ENCODE data around the gene TEAD1. TPM values are rescaled to one million over a fixed set of nuclear protein-coding genes. Genes with fewer than 3 reads are reported as not detected.

Gene TEAD1
- polyA plus RNA-seq, 2 of the 4 experiments (the other 2 are of a cell fraction) = 111 to 112 TPM

- Histone ChIP-seq H3K4me1 (peaks cover 85% of the 10 kb centered on the region), H3K4me2 (peak overlapping the region; percentile 72), H3K9me3 (no peaks in the 10 kb centered on the region), H3K27ac (peak overlapping the region; percentile 80 to 89), H3K4me3 (peak overlapping the region; percentile 9; the same call in 1 of the 3 replicates)
- 52% methylated on average over 2 of the region's 2 CpGs for WGBS (ENCODE audit: missing lambda C conversion rate)
- CTCF ChIA-PET = interaction anchor here (1.2 to 2.9 kb wide), 6 partner anchors 13 to 512 kb away, joined by 3 to 11 read pairs (median 6); no protein-coding TSS in a partner anchor
- DNase-seq (ENCODE audit: low read depth in 1 of 2, low spot score in 1 of 2) (no peak), FAIRE-seq (no peak), ATAC-seq (no peak)
- TF ChIP-seq CHD2 (IDR thresholded peaks at IDR 0.05; ENCODE audit: low read length, partially characterized antibody) (no peak), ESRRA (IDR thresholded peaks at IDR 0.05; ENCODE audit: borderline replicate concordance, low read length) (no peak), ELK1 (IDR thresholded peaks at IDR 0.05; ENCODE audit: low read depth, low read length) (no peak), FOSB (CRISPR knock-in tag; IDR thresholded peaks at IDR 0.05) (no peak), PHF8 (IDR thresholded peaks at IDR 0.05; ENCODE audit: borderline replicate concordance, low read depth) (no peak), RCOR1 (IDR thresholded peaks at IDR 0.05; ENCODE audit: low read depth, low read length) (no peak), HDAC2 (IDR thresholded peaks at IDR 0.05) (no peak), EHF (CRISPR knock-in tag; IDR thresholded peaks at IDR 0.05) (no peak), RNF2 (IDR thresholded peaks at IDR 0.05; ENCODE audit: borderline replicate concordance, low read depth) (no peak), ATOH8 (CRISPR knock-in tag; IDR thresholded peaks at IDR 0.05; ENCODE audit: low read depth) (no peak), ZNF302 (CRISPR knock-in tag; IDR thresholded peaks at IDR 0.05) (no peak), NR3C1 (IDR thresholded peaks at IDR 0.05) (no peak), POLR2A (IDR thresholded peaks at IDR 0.05; ENCODE audit: low read length) (no peak), BCL3 (IDR thresholded peaks at IDR 0.05) (no peak), RFX5 (IDR thresholded peaks at IDR 0.05) (no peak), ZSCAN20 (CRISPR knock-in tag; IDR thresholded peaks at IDR 0.05) (no peak), SMC3 (IDR thresholded peaks at IDR 0.05) (no peak), CBX8 (IDR thresholded peaks at IDR 0.05) (no peak), FOSL2 (IDR thresholded peaks at IDR 0.05) (no peak), FOSL2 (CRISPR knock-in tag; IDR thresholded peaks at IDR 0.05) (no peak)
- POLR2A ChIA-PET = interaction anchor here (1.2 kb wide), 1 partner anchor 13 kb away, joined by 3 read pairs; no protein-coding TSS in a partner anchor
Observed at GRCh38 chr11:12800871-12801270, 126.7 kb downstream of the TEAD1 start.

- POLR2A ChIA-PET = no interaction called here
- 79% methylated on average over 1 of the region's 1 CpG for WGBS (ENCODE audit: missing lambda C conversion rate)
- ATAC-seq = peak in 1 of 2 experiments; percentile 11; a peak in 3 of 6 replicates
- Histone ChIP-seq H3K9me3 (no peaks in the 10 kb centered on the region), H3K4me1 (peaks cover 96% of the 10 kb centered on the region), H3K27ac (peak overlapping the region; percentile 80 to 89), H3K4me3 (no peak overlapping the region), H3K4me2 (peak overlapping the region; percentile 72)
- CTCF ChIA-PET = interaction anchor here (1.0 to 2.9 kb wide), 5 partner anchors 10 to 513 kb away, joined by 3 to 11 read pairs (median 3); no protein-coding TSS in a partner anchor
- no peak for FAIRE-seq
- no peak for TF ChIP-seq ATOH8 (CRISPR knock-in tag; IDR thresholded peaks at IDR 0.05; ENCODE audit: low read depth)
- DNase-seq (ENCODE audit: low read depth in 1 of 2, low spot score in 1 of 2) = no peak
Observed at GRCh38 chr11:12801976-12802375, 127.8 kb downstream of the TEAD1 start.

All from A549 (cell line).